22Rv1 (cell line): ENCODE data around the gene SLC1A5.

Source experiments
- ZFX ChIP-seq: fragments of 450-650 bp; IDR thresholded peaks from 2 replicates; pipeline ENCODE4 v1.6.1; 2017; ENCODE audit warnings: antibody characterized with exemption, borderline replicate concordance
- TF ChIP-seq, protein P1 (sequence below): fragments of 450-650 bp; IDR thresholded peaks from 2 replicates; pipeline ENCODE4 v1.5.1; 2017; ENCODE audit warnings: mild to moderate bottlenecking

DNA sequence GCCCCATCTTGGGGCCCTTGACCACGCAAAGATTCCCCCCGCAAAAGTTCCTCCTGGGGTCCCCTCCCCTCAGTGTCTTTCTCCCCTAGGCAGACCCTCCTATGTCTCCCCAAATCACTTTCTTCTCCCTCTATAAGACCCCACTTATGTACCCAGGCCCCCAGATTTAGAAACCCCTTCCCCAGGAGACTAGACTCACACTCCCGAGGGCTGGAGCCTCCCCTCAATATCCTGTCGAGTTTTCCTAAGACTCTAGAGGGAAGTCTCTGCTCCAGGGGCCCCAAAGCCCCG is 1.4 kb downstream of the SLC1A5 start:
- TF ChIP-seq, protein P1, sequence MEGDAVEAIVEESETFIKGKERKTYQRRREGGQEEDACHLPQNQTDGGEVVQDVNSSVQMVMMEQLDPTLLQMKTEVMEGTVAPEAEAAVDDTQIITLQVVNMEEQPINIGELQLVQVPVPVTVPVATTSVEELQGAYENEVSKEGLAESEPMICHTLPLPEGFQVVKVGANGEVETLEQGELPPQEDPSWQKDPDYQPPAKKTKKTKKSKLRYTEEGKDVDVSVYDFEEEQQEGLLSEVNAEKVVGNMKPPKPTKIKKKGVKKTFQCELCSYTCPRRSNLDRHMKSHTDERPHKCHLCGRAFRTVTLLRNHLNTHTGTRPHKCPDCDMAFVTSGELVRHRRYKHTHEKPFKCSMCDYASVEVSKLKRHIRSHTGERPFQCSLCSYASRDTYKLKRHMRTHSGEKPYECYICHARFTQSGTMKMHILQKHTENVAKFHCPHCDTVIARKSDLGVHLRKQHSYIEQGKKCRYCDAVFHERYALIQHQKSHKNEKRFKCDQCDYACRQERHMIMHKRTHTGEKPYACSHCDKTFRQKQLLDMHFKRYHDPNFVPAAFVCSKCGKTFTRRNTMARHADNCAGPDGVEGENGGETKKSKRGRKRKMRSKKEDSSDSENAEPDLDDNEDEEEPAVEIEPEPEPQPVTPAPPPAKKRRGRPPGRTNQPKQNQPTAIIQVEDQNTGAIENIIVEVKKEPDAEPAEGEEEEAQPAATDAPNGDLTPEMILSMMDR = no peak
- no peak for TF ChIP-seq ZFX
